GM18951 (cell line): ENCODE measurements around the gene ZNF84.
A peak's percentile ranks its signal among the peaks of the same experiment; 100 is the strongest.

Experiments used
- POLR2A ChIP-seq: IDR thresholded peaks from 4 replicates; pipeline ENCODE4 v1.6.1; 2011; ENCODE audit warnings: mild to moderate bottlenecking; ENCODE audit not compliant: insufficient read length, insufficient read depth; ENCODE audit errors: extremely low read depth
- in situ Hi-C: fragments of 300-500 bp; cut with MboI; formaldehyde crosslinking; loops from one replicate; pipeline ENCODE4 v1.12.0; 2022; ENCODE audit warnings: low sequenced_read_pairs, mixed read lengths, inconsistent platforms; ENCODE audit not compliant: unreplicated experiment

The ZNF84 gene

DNA sequence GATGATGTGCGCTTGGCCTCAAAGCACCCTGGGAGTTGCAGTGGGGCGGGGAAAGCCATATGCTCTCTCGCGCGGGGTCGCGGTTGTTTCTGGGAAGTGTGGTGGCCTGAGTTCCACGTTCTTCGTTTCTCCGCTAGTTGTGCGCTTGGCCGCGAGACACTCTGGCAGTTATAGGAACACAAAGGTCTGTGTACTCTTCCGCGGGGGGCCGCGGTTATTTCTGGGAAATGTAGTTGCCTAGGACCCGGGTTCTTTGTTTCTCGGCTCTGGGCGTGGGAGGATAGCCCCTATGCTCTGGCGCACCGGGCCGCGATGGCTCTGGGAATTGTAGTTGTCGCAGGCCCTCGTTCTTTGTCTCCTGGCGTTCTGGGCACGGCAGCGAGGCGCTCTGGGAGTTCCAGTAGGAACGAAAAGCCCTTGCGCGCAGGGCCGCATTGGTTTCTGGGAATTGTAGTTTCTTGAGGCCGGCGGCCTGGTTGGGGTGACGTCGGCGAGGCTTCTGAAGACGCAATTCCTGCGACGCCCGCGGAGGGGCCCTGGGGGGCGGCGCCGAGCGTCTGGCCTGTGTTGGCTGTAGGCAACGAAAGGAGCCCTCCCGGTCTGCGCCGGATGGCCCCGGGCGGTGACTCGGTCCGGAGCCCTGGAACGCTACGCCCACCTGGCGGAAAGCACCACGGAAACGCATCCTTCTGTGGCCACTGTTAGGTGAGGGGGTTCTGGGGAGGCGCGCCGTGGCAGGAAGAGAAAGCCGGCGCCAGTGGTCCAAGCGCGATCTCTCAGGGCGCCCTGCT lies 43.3 kb downstream of the ZNF84 start, which contains the start of gene ZNF140:
Gene ZNF140, plus strand, starts transcription at position 556 of the 791 bp plus-strand sequence. CDS start 398 bp downstream, outside the sequence.
- in situ Hi-C loops: no loop called here
- TF ChIP-seq POLR2A: peak; percentile 76

DNA sequence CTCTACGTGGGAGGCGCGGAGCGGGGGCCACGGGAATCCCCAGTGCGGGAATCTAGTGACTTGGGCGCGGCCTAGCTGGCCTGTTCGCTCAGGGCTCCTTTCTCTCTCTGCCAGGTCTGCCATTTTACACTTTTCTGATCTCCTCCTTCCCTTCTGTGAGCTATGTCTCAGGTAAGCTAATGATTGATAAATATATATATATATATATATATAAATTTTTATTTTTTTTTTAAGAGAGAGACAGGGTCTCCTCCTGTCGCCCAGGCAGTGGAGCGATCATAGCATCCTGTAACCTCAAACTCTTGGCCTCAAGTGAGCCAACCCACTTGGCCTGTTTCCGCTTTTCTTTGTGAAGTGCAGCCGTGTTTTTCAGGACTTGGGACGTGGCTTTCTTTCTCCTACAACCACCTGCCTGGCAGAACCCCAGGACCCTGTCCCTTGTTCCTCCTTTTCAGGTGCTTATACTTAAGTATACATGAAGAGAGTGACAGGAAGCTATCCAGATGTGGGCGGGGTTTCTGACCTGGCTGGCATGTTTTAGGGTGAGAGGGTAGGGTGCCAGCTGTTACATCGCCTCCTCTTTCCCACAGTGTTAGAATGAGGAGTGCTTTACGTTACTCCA lies 44.0 kb downstream of the ZNF84 start:
- no peak for TF ChIP-seq POLR2A
- in situ Hi-C loops: no loop called here

DNA sequence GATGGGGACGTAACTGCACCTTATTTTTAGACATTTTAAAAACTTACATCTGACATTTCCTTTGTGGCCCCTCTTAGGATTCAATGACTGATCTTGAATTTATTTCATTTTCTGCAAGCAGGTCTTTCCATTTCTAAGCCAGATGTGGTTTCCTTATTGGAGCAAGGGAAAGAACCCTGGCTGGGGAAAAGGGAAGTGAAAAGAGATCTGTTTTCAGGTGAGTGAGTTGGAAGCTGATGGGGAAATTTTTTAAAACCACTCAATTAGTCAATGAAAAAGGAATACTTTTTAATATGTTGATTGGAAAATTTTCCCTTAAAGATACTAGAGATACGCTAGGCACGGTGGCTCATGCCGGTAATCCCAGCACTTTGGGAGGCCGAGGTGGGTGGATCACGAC lies 46.0 kb downstream of the ZNF84 start:
- no peak for TF ChIP-seq POLR2A
- in situ Hi-C loops: no loop called here

DNA sequence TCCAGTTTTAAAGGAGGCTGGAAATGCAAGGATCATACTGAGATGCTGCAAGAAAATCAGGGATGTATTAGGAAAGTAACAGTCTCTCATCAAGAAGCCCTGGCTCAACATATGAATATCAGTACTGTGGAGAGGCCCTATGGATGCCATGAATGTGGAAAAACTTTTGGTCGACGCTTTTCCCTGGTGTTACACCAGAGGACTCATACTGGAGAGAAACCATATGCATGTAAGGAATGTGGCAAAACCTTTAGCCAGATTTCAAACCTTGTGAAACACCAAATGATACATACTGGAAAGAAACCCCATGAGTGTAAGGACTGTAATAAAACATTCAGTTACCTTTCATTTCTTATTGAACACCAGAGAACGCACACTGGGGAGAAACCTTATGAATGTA lies 68.3 kb downstream of the ZNF84 start:
- in situ Hi-C loops: no loop called here
- no peak for TF ChIP-seq POLR2A

DNA sequence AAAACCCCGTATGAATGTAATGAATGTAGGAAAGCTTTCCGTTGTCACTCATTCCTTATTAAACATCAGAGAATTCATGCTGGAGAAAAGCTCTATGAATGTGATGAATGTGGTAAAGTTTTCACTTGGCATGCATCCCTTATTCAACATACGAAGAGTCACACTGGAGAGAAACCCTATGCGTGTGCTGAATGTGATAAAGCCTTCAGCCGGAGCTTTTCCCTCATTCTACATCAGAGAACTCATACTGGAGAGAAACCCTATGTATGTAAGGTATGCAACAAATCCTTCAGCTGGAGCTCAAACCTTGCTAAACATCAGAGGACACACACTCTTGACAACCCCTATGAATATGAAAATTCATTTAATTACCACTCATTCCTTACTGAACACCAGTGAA lies 68.9 kb downstream of the ZNF84 start:
- no peak for TF ChIP-seq POLR2A
- in situ Hi-C loops: no loop called here

DNA sequence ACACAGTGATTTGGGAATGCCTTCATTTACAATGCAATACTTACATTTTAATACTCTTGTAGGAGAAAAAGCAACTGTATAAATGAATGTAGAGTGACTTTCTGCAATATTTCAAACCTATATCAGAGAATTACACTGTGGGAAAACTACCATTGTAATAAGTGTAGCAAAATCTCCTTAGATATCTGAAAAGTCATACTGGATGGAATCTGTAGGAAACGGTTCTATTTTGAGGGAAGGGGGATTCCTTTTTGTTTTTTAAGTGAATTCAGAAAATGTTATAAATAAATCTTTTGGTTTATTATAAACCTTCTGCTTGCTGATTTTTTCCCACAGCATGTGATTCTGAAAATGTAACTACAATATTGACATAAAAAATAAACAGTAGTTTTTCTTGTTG lies 69.8 kb downstream of the ZNF84 start:
- no peak for TF ChIP-seq POLR2A
- in situ Hi-C loops: no loop called here

DNA sequence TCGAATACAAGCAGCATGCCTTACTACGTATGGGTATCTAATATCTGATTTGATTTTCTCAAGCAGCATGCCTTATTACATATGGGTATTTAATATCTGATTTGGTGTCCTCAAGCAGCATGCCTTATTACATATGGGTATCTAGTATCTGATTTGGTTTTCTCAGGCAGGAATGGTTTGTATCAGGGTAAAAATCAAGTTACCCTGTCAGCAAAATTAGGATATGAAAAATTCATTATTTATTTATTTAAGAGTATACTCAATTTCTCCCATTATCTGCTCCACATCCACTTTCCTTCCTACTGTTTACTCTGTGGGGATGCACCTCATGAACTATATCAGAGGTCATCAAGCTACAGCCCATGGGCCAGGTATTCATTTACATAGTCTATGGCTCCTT lies 70.8 kb downstream of the ZNF84 start:
- in situ Hi-C loops: no loop called here
- no peak for TF ChIP-seq POLR2A
